Neural cell (in vitro differentiated cells): ENCODE results near the gene OR10P1. TPM values are rescaled to one million over a fixed set of nuclear protein-coding genes. Genes with fewer than 3 reads are reported as not detected.

Experiments used
- H2AFZ ChIP-seq: fragments of 200-600, 300-800 bp; sonication (generic), shearing (Covaris generic); 2 replicates; pipeline ENCODE4 v1.6.0; 2014; ENCODE audit warnings: low read depth, mild to moderate bottlenecking, antibody characterized with exemption, low read length, moderate library complexity
- H3F3A ChIP-seq: fragments of 200-600 bp; shearing (Covaris generic); 2 replicates; pipeline ENCODE4 v1.6.1; 2016; ENCODE audit warnings: mild to moderate bottlenecking, moderate library complexity, mixed read lengths, antibody characterized with exemption, low read length; ENCODE audit not compliant: insufficient read depth, poor library complexity, severe bottlenecking
- H3K27ac ChIP-seq: fragments of 200-600, 300-800 bp; sonication (generic), shearing (Covaris generic); 2 replicates; pipeline ENCODE4 v1.5.1; 2014; ENCODE audit warnings: mild to moderate bottlenecking, low read length, moderate library complexity
- H3K27me3 ChIP-seq: fragments of 300-800, 200-600 bp; sonication (generic), shearing (Covaris generic); 2 replicates; pipeline ENCODE4 v1.6.0; 2014; ENCODE audit warnings: mild to moderate bottlenecking, low read depth, low read length, moderate library complexity; ENCODE audit not compliant: insufficient read depth
- H3K36me3 ChIP-seq: fragments of 300-800, 200-600 bp; sonication (generic), shearing (Covaris generic); 2 replicates; pipeline ENCODE4 v1.5.1; 2014; ENCODE audit warnings: mild to moderate bottlenecking, antibody characterized with exemption, low read length, moderate library complexity; ENCODE audit not compliant: insufficient read depth
- H3K4me2 ChIP-seq: fragments of 300-800, 200-600 bp; sonication (generic), shearing (Covaris generic); 2 replicates; pipeline ENCODE4 v1.6.0; 2014; ENCODE audit warnings: mild to moderate bottlenecking, low read length
- H3K4me3 ChIP-seq: fragments of 300-800, 200-600 bp; sonication (generic), shearing (Covaris generic); 2 replicates; pipeline ENCODE4 v1.5.1; 2014; ENCODE audit warnings: mild to moderate bottlenecking, low read length, moderate library complexity
- H3K79me2 ChIP-seq: fragments of 200-600 bp; shearing (Covaris generic); replicated peaks from 2 replicates; pipeline ENCODE4 v1.6.0; 2014; ENCODE audit warnings: mild to moderate bottlenecking, low read length, moderate library complexity; ENCODE audit not compliant: insufficient read depth
- H3K9ac ChIP-seq: fragments of 300-800, 200-600 bp; sonication (generic), shearing (Covaris generic); 2 replicates; pipeline ENCODE4 v1.6.1; 2016; ENCODE audit warnings: mild to moderate bottlenecking, low read length, mixed read lengths
- H3K9me2 ChIP-seq: fragments of 200-600 bp; shearing (Covaris generic); 2 replicates; pipeline ENCODE4 v1.6.1; 2016; ENCODE audit warnings: mild to moderate bottlenecking, low read length, mixed read lengths; ENCODE audit not compliant: insufficient read depth
- H3K9me3 ChIP-seq: fragments of 200-600, 300-800 bp; sonication (generic), shearing (Covaris generic); 2 replicates; pipeline ENCODE4 v1.6.1; 2016; ENCODE audit warnings: mild to moderate bottlenecking, mixed run types, low read length, moderate library complexity, mixed read lengths
- H4K20me1 ChIP-seq: fragments of 200-600 bp; shearing (Covaris generic); 2 replicates; pipeline ENCODE4 v1.6.1; 2016; ENCODE audit warnings: mild to moderate bottlenecking, mixed run types; ENCODE audit not compliant: insufficient read depth
- EP300 ChIP-seq: fragments of 450-650 bp; conservative IDR thresholded peaks from 2 replicates; pipeline ENCODE4 v1.6.1; 2014; ENCODE audit warnings: antibody characterized with exemption, mild to moderate bottlenecking, moderate library complexity; ENCODE audit not compliant: poor library complexity, severe bottlenecking
- EZH2 ChIP-seq: fragments of 200-600, 300-800 bp; shearing (Covaris generic), sonication (generic); IDR thresholded peaks from 2 replicates; pipeline ENCODE4 v1.6.1; 2014; ENCODE audit warnings: antibody characterized with exemption, low read length, borderline replicate concordance, mild to moderate bottlenecking; ENCODE audit not compliant: insufficient read depth, poor library complexity, severe bottlenecking
- MXI1 ChIP-seq: fragments of 450-650 bp; conservative IDR thresholded peaks from 2 replicates; pipeline ENCODE4 v1.6.1; 2014; ENCODE audit warnings: antibody characterized with exemption, mild to moderate bottlenecking; ENCODE audit not compliant: poor library complexity, severe bottlenecking
- POLR2AphosphoS5 ChIP-seq: IDR thresholded peaks from 2 replicates; pipeline ENCODE4 v1.6.1; 2012
- RAD21 ChIP-seq: fragments of 450-650 bp; conservative IDR thresholded peaks from 2 replicates; pipeline ENCODE4 v1.6.1; 2014; ENCODE audit warnings: antibody characterized with exemption, mild to moderate bottlenecking, moderate library complexity
- SMC3 ChIP-seq: fragments of 450-650 bp; conservative IDR thresholded peaks from 2 replicates; pipeline ENCODE4 v1.6.1; 2014; ENCODE audit warnings: antibody characterized with exemption, mild to moderate bottlenecking, moderate library complexity; ENCODE audit not compliant: poor library complexity
- TAF1 ChIP-seq: IDR thresholded peaks from 2 replicates; pipeline ENCODE4 v1.6.1; 2012; ENCODE audit warnings: low read depth
- polyA plus RNA-seq: library from polyadenylated mRNA; depleted of rRNA; stranded (reverse); fragments of >200 nt; gene quantifications from 2 replicates; pipeline ENCODE4 v1.2.3, GENCODE V29; 2014
- TF ChIP-seq, protein P1 (sequence below): fragments of 450-650 bp; IDR thresholded peaks from 2 replicates; pipeline ENCODE4 v1.5.1; 2014; ENCODE audit warnings: antibody characterized with exemption, mild to moderate bottlenecking, moderate library complexity; ENCODE audit not compliant: poor library complexity, severe bottlenecking
- TF ChIP-seq, protein P2 (sequence below): IDR thresholded peaks from 2 replicates; pipeline ENCODE4 v1.6.1; 2012; ENCODE audit warnings: borderline replicate concordance

OR10P1 gene
- polyA plus RNA-seq, 1 donor from 2014 or later: not detected

DNA sequence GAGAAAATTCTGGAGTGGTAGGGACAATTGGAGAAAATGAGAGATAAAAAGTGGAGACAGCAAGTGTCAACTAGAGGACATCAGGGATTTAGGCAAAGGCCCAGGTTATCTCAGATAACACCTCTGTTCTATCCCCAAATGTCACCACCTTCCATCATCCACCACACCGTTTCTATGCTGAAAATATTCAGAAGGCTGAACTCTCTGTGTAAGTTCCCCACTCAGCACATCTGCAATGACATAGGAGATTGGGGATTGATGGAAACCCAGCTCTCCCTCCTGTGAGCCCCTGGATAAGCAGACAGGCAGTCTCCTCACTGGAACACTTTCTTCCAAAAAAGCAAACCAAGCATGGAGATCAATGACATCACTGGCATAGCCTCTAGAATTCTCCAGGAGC is 5.6 kb upstream of the OR10P1 start:
- H3K4me3 ChIP-seq: no peak overlapping the region
- no peaks in the 10 kb centered on the region for H3K36me3 ChIP-seq
- H3K4me2 ChIP-seq: no peak overlapping the region
- H2AFZ ChIP-seq: no peak overlapping the region
- H3K27ac ChIP-seq: no peak overlapping the region
- H3K79me2 ChIP-seq: no peaks in the 10 kb centered on the region
- no peaks in the 10 kb centered on the region for H3K9me2 ChIP-seq
- no peaks in the 10 kb centered on the region for H3F3A ChIP-seq
- no peaks in the 10 kb centered on the region for H4K20me1 ChIP-seq
- H3K9ac ChIP-seq: no peak overlapping the region
- H3K9me3 ChIP-seq: no peaks in the 10 kb centered on the region
- H3K27me3 ChIP-seq: no peaks in the 10 kb centered on the region
- TF ChIP-seq TAF1 (no peak), EZH2 (no peak), EP300 (no peak), SMC3 (no peak), MXI1 (no peak), RAD21 (no peak), POLR2AphosphoS5 (no peak)
- TF ChIP-seq, protein P1, sequence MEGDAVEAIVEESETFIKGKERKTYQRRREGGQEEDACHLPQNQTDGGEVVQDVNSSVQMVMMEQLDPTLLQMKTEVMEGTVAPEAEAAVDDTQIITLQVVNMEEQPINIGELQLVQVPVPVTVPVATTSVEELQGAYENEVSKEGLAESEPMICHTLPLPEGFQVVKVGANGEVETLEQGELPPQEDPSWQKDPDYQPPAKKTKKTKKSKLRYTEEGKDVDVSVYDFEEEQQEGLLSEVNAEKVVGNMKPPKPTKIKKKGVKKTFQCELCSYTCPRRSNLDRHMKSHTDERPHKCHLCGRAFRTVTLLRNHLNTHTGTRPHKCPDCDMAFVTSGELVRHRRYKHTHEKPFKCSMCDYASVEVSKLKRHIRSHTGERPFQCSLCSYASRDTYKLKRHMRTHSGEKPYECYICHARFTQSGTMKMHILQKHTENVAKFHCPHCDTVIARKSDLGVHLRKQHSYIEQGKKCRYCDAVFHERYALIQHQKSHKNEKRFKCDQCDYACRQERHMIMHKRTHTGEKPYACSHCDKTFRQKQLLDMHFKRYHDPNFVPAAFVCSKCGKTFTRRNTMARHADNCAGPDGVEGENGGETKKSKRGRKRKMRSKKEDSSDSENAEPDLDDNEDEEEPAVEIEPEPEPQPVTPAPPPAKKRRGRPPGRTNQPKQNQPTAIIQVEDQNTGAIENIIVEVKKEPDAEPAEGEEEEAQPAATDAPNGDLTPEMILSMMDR: no peak
- TF ChIP-seq, protein P2, sequence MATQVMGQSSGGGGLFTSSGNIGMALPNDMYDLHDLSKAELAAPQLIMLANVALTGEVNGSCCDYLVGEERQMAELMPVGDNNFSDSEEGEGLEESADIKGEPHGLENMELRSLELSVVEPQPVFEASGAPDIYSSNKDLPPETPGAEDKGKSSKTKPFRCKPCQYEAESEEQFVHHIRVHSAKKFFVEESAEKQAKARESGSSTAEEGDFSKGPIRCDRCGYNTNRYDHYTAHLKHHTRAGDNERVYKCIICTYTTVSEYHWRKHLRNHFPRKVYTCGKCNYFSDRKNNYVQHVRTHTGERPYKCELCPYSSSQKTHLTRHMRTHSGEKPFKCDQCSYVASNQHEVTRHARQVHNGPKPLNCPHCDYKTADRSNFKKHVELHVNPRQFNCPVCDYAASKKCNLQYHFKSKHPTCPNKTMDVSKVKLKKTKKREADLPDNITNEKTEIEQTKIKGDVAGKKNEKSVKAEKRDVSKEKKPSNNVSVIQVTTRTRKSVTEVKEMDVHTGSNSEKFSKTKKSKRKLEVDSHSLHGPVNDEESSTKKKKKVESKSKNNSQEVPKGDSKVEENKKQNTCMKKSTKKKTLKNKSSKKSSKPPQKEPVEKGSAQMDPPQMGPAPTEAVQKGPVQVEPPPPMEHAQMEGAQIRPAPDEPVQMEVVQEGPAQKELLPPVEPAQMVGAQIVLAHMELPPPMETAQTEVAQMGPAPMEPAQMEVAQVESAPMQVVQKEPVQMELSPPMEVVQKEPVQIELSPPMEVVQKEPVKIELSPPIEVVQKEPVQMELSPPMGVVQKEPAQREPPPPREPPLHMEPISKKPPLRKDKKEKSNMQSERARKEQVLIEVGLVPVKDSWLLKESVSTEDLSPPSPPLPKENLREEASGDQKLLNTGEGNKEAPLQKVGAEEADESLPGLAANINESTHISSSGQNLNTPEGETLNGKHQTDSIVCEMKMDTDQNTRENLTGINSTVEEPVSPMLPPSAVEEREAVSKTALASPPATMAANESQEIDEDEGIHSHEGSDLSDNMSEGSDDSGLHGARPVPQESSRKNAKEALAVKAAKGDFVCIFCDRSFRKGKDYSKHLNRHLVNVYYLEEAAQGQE: no peak

DNA sequence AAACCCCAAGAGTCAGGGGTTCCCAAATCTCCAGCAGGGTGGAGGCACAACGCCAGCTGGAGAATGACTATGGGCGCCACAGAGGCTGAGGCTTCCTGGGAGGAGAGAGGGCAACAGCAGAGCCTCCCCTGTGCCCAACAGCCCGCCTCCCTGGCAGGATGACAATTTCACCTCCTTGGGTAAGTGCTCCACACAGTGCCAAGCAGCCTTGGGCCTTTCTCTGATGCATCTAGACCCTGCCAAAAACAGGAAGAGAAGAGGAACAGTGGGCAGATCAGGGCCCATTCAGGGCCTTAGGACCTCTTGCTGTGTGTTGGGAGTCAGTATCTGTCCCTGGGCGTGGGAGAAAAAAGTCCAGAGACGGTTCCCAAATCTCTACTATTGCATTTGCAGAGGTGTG is 5.0 kb upstream of the OR10P1 start:
- no peaks in the 10 kb centered on the region for H3K27me3 ChIP-seq
- no peak overlapping the region for H3K27ac ChIP-seq
- H3K9me2 ChIP-seq: no peaks in the 10 kb centered on the region
- H3F3A ChIP-seq: no peaks in the 10 kb centered on the region
- TF ChIP-seq, protein P2: no peak
- TF ChIP-seq TAF1: no peak
- TF ChIP-seq EP300: no peak
- TF ChIP-seq EZH2: no peak
- TF ChIP-seq RAD21: no peak
- TF ChIP-seq SMC3: no peak
- TF ChIP-seq, protein P1: no peak
- no peak for TF ChIP-seq POLR2AphosphoS5
- no peak for TF ChIP-seq MXI1
- H3K4me3 ChIP-seq: no peak overlapping the region
- no peaks in the 10 kb centered on the region for H3K79me2 ChIP-seq
- H2AFZ ChIP-seq: no peak overlapping the region
- H4K20me1 ChIP-seq: no peaks in the 10 kb centered on the region
- no peaks in the 10 kb centered on the region for H3K9me3 ChIP-seq
- H3K9ac ChIP-seq: no peak overlapping the region
- H3K36me3 ChIP-seq: no peaks in the 10 kb centered on the region
- no peak overlapping the region for H3K4me2 ChIP-seq
